Neural crest cell (in vitro differentiated cells): ENCODE data around the gene RFXAP. TPM values are rescaled to one million over a fixed set of nuclear protein-coding genes. Genes with fewer than 3 reads are reported as not detected.

Experiments
- total RNA-seq: library from RNA; stranded (reverse); gene quantifications from 2 replicates; pipeline ENCODE4 v1.2.1, GENCODE V29; 2021

RFXAP gene
- total RNA-seq, 1 donor from 2014 or later, result 17.1 TPM

Other genes with a start within 250 kb of the RFXAP start
- gene SERTM1, start 145.2 kb upstream of the RFXAP start, total RNA-seq, result 0.09 TPM in 1 of 2 replicates, not detected in the other
- 2.2 and 2.6 TPM in 2 replicates for gene SMAD9, start 101.0 kb downstream of the RFXAP start, total RNA-seq
- 31.1 and 32.3 TPM in 2 replicates for gene ALG5, start 180.1 kb downstream of the RFXAP start, total RNA-seq
- gene EXOSC8, start 181.6 kb downstream of the RFXAP start, total RNA-seq, result 107 and 116 TPM in 2 replicates
- 86.5 and 87.3 TPM in 2 replicates for gene SUPT20H, start 240.5 kb downstream of the RFXAP start, total RNA-seq